ENCODE results near the gene HOXA7. TPM values are rescaled to one million over a fixed set of nuclear protein-coding genes. Genes with fewer than 3 reads are reported as not detected.

HOXA7 gene
- total RNA-seq (2022; extraction: Qiagen RNA extraction): 5.0 to 5.3 TPM (median 5.2 TPM) in 5 replicates

DNA sequence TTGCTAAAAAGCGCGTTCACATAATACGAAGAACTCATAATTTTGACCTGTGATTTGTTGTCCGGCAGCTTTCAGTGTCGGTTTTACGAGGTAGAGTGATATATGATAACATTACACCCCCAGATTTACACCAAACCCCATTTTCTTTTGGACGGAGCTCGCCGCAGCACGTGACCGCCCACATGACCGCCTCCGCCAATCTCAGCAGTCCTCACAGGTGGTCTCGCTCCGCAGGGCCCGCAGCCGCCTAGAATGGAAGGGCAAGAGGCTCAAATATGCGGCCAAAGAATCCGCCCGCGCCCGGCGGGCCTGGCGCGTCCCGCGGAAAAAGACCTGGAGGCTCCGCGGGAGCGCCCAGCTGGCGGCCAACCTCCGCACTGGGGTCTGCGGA is at the start of gene HOXA7:
TSS of gene HOXA7 (minus strand) at position 168 of the 391 bp plus-strand sequence. CDS start at position 38, 130 bp downstream.

DNA sequence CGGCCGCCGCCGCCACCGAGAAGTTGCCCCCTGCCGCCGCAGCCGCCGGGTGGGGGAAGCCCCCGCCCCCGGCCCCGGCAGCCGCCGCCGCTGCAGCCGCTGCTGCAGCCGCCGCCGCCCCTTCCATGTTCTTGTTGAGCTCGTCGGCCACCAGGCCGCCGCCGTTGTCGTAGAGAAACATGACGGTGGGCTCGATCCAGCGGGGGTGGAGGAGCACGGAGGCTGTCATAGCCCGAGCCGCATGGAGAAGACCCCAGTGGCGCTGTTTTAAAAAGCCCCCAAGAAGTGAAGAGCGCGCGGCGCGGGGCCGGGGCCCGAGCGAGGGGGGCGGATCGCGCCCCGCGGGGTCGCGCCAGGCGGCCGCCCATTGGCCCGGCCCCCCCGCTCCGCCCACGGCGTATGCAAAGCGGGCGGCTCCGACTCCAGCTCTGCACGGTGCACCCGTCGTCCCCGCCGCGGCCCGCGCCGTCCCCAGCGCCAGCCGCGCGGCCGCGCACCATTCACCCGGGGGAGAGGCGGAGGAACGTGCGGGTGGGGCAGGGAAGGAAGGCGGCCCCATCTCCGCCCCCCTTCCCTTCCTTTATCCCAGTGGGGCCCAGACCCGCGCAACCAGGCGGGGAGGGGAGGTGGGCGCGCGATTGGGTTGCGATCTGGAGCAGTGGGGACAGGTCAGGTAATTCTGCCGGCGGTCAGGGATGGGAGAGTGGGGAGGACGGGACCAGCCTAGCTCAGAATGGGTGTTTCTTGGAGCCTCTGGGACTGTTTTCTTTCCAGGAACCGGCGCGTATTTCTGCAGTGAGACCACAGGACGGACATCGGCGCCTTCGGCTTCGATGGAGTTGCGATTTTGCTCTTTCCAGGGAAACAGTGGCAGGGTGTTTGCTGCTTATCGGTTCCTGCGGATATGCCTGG is 43.6 kb upstream of the HOXA7 start, which contains the start of gene HOXA13:
TSS of gene HOXA13 (minus strand) at position 243 of the 912 bp plus-strand sequence. CDS start at position 229, 14 bp downstream.

DNA sequence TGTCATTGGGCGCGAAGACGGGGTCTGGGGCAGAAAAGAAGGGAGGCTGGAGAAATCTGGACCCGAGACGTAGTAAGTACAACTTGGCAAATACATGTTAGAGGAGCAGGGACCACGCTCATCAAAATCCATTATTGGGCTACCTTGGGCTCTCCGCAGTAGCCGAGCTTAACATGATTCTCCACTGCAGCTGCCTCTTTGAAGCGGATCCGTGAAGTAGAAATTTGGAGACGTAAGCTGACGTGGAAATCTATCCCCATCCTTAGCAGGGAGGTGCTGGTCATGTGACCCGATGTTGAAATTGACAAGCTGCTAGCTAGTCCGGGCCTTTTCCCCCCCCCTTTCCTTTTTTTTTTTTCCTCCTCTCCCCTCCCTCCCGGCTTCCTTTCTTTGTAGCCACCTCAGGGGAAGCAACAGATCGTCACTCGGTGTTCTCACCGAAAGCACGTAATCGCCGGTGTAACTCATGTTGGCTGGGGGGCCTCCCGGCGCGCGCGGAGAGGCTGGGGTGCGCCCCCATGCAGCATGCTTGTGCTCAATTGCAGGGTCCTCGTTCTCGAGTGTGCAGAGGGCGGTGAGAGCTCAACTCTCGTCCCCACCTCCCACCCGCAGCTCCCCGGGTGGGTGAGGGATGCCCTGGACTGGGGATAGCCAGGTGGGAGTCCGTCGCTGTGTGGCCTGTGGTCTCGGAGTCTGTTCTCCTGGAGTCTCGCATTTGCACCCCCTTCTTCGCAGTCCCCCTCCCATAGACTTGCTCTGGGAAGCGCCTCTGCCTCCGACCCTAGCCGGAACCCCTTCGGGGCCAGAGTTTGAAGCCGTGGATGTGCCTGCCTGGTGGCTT is 28.8 kb upstream of the HOXA7 start, which contains the start of gene HOXA11:
TSS of gene HOXA11 (minus strand) at position 220 of the 841 bp plus-strand sequence. CDS start at position 132, 88 bp downstream.

DNA sequence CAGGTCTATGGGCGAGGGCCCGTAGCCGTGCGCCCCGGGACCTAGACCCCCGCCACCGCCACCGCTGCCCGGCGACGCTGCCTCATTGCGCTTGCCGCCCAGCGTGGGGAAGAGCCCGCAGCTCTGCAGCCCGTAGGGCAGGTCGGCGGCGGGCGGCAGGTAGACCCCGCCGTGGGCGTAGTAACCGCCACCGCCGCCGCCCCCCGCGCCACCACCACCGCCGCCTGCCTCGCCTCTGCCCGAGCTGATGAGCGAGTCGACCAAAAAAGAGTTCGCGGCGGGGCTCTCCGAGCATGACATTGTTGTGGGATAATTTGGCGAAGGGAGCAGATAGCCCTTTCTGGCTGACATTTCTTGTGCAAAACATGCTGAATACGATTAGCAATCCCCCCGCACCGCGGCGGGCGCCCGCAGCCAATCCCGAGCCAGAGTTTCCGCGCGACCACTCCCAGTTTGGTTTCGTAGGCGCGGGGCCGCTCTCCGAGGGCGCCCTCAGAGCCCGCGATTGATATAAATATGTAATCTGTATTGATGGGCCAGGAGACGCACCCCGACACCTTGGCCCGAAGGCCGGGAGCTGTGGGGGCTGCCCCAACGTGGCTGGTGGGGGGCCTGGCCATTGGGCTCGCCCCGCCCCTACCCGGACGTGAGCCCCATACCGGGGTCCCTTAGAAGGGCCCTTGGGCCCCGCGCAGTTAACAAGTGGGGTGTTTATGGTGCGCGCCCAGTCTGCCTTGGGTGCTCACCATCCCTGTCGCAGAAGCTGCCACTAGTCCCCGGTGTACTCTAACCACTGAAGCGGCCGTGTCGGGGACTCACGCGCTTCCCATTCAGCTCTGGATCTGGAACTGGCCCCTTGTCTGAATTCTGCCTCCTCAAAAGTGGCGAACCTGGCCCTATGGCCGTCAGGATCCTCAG is 17.7 kb upstream of the HOXA7 start, which contains the start of gene HOXA10:
TSS of gene HOXA10 (minus strand) at position 365 of the 918 bp plus-strand sequence. CDS start at position 351, 14 bp downstream.

DNA sequence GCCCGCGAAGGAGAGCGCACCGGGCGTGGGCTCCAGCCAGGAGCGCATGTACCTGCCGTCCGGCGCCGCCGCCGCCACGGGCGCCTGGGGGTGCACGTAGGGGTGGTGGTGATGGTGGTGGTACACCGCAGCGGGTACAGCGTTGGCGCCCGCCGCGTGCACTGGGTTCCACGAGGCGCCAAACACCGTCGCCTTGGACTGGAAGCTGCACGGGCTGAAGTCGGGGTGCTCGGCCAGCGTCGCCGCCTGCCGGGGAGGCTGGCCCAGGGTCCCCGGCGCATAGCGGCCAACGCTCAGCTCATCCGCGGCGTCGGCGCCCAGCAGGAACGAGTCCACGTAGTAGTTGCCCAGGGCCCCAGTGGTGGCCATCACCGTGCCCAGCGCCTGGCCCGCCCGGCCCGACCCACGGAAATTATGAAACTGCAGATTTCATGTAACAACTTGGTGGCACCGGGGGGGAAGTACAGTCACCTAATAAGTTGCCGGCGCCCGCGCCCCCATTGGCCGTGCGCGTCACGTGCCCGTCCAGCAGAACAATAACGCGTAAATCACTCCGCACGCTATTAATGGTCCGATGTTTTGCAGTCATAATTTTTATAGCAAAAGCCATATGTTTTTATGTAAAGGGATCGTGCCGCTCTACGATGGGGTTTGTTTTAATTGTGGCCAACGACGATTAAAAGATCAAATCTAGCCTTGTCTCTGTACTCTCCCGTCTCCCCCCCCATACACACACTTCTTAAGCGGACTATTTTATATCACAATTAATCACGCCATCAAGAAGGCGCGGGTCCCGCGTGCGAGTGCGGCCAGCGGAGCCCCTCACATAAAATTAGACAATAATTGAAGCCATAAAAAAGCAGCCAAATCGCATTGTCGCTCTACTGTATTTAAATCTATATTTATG is 8.9 kb upstream of the HOXA7 start, which contains the start of gene HOXA9:
TSS of gene HOXA9 (minus strand) at position 449 of the 907 bp plus-strand sequence. CDS start at position 369, 80 bp downstream.

DNA sequence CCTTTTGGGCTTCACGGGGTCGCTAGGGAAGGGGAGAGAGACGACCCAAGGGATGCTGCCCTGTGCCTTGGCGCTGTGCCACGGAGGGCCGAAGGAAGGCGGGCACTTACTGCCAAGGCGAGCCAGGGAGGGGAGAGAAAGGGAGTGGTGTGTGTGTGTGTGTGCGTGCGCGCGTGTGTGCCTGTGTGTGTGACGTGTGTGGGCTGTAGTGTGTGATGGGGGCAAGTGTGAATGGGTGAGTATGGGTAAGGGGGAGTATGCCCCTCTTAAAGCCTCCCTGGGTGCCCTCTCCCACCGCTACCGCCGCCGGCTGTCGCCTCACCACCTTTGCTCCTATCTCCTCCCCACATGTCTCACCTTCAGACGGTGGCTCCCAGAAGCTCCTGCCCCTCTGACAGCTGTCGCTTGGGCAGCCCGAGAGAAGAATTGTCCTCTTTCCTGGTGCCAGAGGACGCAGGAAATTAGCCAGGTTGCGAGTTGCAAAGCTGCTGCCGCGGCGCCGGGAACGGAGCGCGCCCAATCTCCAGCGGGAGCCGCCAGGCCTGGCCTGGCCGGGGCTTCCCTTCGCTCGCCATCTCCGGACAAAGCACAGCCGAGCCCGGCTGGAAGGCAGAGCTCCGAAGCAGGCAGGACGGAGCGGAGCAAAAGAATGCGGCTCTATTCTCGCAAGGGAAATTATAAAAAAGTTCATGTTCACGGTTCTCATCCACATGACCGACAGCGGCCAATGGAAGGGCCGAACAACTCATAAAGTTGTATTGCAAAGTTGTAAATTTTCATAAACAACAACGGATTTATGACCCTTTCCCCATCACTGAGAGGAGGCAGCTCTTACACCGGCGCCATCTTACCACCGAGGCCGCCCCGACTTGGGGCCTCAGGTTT is 4.3 kb downstream of the HOXA7 start, which contains the start of gene HOXA3:
TSS of gene HOXA3 (minus strand) at position 653 of the 885 bp plus-strand sequence. CDS start 41,943 bp downstream, outside the sequence.

DNA sequence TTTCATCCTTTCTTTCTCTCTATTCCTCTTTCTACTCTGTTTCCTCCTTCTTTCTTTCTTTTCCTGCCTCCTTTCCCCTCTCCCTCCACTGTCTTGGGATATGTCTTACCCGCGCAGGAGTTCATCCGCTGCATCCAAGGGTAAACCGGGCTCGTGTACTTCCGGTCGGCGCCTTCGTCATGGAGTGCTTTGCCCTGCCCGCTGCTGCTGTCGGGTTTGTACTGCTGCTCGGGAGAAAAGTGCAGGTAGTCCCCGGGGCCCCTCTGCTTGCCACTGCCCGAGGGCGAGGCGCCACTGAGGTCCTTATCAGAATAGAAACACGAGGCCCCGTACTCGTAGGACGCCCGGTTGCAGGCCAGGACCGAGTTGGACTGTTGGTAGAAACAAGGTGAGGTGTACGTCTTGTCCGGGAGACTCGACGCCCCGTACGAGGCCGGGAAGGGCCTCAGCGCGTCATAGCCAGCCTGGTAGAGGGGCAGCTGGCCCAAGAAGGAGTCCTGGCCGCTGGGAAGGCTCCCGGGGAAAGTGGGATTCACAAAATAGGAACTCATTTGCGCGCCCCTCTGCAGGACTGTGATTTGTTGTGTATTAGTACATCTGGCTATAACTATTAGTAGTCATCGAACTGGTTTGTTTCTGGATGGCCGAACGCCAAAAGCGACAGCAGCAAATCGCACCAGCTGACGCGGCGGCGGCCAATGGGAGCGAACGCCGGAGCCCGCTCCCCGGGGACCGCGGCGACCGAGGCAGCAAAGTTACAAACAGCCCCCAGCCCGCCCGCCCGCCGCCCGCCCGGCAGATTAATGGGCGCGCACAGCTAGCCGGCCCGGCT is 9.1 kb downstream of the HOXA7 start, which contains the start of gene HOXA6:
TSS of gene HOXA6 (minus strand) at position 576 of the 832 bp plus-strand sequence. CDS start at position 551, 25 bp downstream.

DNA sequence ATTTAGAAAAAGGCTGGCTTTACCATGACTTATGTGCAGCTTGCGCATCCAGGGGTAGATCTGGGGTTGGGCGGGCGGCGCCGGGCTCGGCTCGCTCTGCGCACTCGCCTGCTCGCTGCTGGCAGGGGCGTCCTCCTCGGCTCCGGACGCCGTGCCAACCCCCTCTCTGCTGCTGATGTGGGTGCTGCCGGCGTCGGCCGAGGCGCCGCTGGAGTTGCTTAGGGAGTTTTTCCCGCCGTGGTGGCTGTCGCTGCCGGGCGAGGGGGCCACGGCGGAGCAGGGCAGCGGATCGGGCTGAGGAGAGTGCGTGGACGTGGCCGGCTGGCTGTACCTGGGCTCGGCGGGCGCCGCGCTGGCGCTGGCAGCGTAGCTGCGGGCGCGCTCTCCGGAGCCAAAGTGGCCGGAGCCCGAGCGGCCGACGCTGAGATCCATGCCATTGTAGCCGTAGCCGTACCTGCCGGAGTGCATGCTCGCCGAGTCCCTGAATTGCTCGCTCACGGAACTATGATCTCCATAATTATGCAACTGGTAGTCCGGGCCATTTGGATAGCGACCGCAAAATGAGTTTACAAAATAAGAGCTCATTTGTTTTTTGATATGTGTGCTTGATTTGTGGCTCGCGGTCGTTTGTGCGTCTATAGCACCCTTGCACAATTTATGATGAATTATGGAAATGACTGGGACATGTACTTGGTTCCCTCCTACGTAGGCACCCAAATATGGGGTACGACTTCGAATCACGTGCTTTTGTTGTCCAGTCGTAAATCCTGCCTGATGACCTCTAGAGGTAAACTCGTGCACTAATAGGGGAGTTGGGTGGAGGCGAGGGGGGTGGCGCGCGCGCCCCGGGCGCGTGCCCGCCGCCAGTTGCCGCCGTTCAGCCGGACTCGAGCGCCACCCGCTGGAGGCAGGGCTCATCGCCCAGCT is 13.2 kb downstream of the HOXA7 start, which contains the start of gene HOXA5:
TSS of gene HOXA5 (minus strand) at position 659 of the 927 bp plus-strand sequence. CDS start at position 585, 74 bp downstream.

DNA sequence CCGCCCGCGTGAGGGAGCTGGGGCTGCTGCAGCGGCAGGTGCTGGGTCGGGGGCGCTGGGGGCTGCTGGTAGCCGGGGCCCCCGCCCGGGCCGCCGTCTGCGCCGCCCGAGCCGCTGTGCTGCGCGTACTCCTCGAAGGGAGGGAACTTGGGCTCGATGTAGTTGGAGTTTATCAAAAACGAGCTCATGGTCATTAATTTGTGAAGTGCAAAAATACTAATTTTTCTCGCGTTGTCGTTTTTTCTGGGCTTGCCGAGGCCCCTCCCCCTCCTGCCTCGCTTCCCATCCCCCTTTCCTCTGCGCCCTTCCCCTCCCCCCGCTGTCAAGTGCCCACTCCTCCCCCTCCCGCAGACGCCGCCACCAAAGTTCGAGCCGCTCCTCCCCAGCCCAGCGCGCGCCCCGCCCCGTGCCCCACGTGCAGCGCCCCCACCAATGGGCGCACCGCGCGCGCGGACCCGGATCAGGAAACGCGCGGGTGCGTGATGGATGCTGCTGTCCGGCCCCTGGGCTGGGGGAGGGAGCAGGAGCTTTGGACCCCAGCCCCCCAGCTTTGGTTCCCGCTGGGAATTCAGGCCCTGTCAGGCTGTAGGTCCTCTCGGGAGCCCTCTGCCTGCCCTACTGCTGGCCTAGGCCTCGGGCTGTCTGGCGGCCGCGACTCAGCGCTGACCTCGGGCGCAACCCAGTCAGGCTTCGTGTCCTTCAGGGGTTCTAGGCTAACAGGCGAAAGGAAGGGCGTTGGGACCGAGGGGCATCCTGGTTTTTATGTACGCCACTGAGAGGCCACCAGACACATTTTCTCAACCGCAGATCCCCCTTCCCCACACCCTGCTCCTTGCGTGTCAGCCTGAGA is 25.7 kb downstream of the HOXA7 start, which contains the start of gene HOXA4:
TSS of gene HOXA4 (minus strand) at position 218 of the 850 bp plus-strand sequence. CDS start at position 194, 24 bp downstream.

Other genes with a start within 250 kb of the HOXA7 start
- gene HOXA1, start 60.7 kb downstream of the HOXA7 start, total RNA-seq (2022; extraction: Qiagen RNA extraction): 2.1 to 3.4 TPM (median 3.2 TPM) in 5 replicates
- 0.40 to 0.85 TPM (median 0.76 TPM) in 5 replicates for gene HOXA2, start 54.0 kb downstream of the HOXA7 start, total RNA-seq (2022; extraction: Qiagen RNA extraction)
- 1.6 to 1.9 TPM (median 1.8 TPM) in 5 replicates for gene HOXA4, start 25.9 kb downstream of the HOXA7 start, total RNA-seq (2022; extraction: Qiagen RNA extraction)
- gene HOXA5, start 13.0 kb downstream of the HOXA7 start, total RNA-seq (2022; extraction: Qiagen RNA extraction): 3.3 to 5.9 TPM (median 4.0 TPM) in 5 replicates
- 1.1 to 1.8 TPM (median 1.4 TPM) in 5 replicates for gene HOXA6, start 8.9 kb downstream of the HOXA7 start, total RNA-seq (2022; extraction: Qiagen RNA extraction)
- gene HOXA3, start 4.1 kb downstream of the HOXA7 start, total RNA-seq (2022; extraction: Qiagen RNA extraction): 3.7 to 5.6 TPM (median 4.7 TPM) in 5 replicates
- 0.37 to 0.89 TPM (median 0.53 TPM) in 5 replicates for gene HOXA9, start 8.9 kb upstream of the HOXA7 start, total RNA-seq (2022; extraction: Qiagen RNA extraction)
- gene HOXA10, start 17.6 kb upstream of the HOXA7 start, total RNA-seq (2022; extraction: Qiagen RNA extraction): 6.2 to 7.0 TPM (median 6.7 TPM) in 5 replicates
- 0.45 to 0.69 TPM (median 0.55 TPM) in 5 replicates for gene HOXA11, start 28.6 kb upstream of the HOXA7 start, total RNA-seq (2022; extraction: Qiagen RNA extraction)
- gene HOXA13, start 43.4 kb upstream of the HOXA7 start, total RNA-seq (2022; extraction: Qiagen RNA extraction): 1.7 to 2.4 TPM (median 2.2 TPM) in 5 replicates
- gene EVX1, start 86.1 kb upstream of the HOXA7 start, total RNA-seq (2022; extraction: Qiagen RNA extraction): 0.09 to 0.22 TPM (median 0.14 TPM) in 5 replicates